Activated CD4-positive, alpha-beta T cell treated with anti-CD3 and anti-CD28 coated beads, Interleukin-2, amount 10 ng/mL, durations not matched to agents 24 days and 14 days (primary cell): Measurements from ENCODE around the gene ARHGAP29. TPM values are rescaled to one million over a fixed set of nuclear protein-coding genes. Genes with fewer than 3 reads are reported as not detected.
"Not testable (repeated sequence)": the region's sequence is repeated elsewhere in the genome, so short reads cannot be mapped to it uniquely, and the experiment has no call there.

Experiments
- DNase-seq: peaks from one replicate; pipeline ENCODE4 v3.0.0; 2022
- H3K27ac Mint-ChIP-seq: one replicate; pipeline ENCODE4 v1.8.0; 2022; ENCODE audit warnings: mild to moderate bottlenecking, mixed read lengths
- H3K27me3 Mint-ChIP-seq: one replicate; pipeline ENCODE4 v1.8.0; 2022; ENCODE audit warnings: mixed read lengths
- H3K36me3 Mint-ChIP-seq: one replicate; pipeline ENCODE4 v1.8.0; 2022; ENCODE audit warnings: low read depth, mild to moderate bottlenecking, mixed read lengths
- H3K4me1 Mint-ChIP-seq: one replicate; pipeline ENCODE4 v1.8.0; 2021; ENCODE audit warnings: mixed read lengths
- H3K4me3 Mint-ChIP-seq: one replicate; pipeline ENCODE4 v1.8.0; 2022; ENCODE audit warnings: mild to moderate bottlenecking, moderate library complexity, mixed read lengths
- H3K9me3 Mint-ChIP-seq: one replicate; pipeline ENCODE4 v1.8.0; 2021; ENCODE audit warnings: mixed read lengths
- intact Hi-C: fragments of 100-400 bp; cut with micrococcal nuclease; formaldehyde crosslinking; loops from one replicate; pipeline ENCODE4 v1.15.1; 2023
- total RNA-seq: library from RNA; stranded (reverse); gene quantifications from 2 replicates; pipeline ENCODE4 v1.2.3, GENCODE V29; 2022

The ARHGAP29 gene
- total RNA-seq, 1 donor from 2014 or later: not detected

GRCh38 chr1:94156096-94156625, 81.2 kb downstream of the ARHGAP29 start:
- no peaks in the 10 kb centered on the region for H3K9me3 Mint-ChIP-seq
- no peak for DNase-seq
- no peak overlapping the region for H3K4me3 Mint-ChIP-seq
- H3K27me3 Mint-ChIP-seq: peaks cover 9% of the 10 kb centered on the region
- no peaks in the 10 kb centered on the region for H3K4me1 Mint-ChIP-seq
- no peaks in the 10 kb centered on the region for H3K36me3 Mint-ChIP-seq
- no peak overlapping the region for H3K27ac Mint-ChIP-seq
- intact Hi-C loops: no loop called here

GRCh38 chr1:94154989-94155388, 82.4 kb downstream of the ARHGAP29 start:
- Mint-ChIP-seq H3K27ac (no peak overlapping the region), H3K4me3 (no peak overlapping the region), H3K4me1 (no peaks in the 10 kb centered on the region), H3K27me3 (peaks cover 6% of the 10 kb centered on the region), H3K9me3 (no peaks in the 10 kb centered on the region), H3K36me3 (no peaks in the 10 kb centered on the region)
- intact Hi-C loops: no loop called here
- DNase-seq: no peak

DNA sequence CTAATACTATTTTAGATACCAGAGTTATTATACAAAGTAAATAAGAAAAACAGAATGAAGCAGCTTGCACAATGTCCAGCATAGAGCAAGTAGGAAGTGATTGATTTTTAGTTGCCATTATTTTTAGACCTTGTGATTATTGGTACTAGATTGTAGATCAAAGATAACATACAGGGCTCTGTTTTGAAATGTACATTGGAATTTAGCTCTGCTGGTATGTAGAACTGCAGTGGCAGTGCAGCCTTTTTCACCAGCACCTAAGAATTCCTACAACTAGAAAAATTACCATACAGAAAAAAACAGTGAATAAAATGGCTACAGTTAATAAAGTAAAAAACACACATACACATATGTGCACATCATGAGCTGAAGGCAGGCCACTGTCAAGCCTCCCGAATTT, 84.3 kb downstream of the ARHGAP29 start:
- Mint-ChIP-seq H3K4me1 (no peaks in the 10 kb centered on the region), H3K27me3 (peaks cover 2% of the 10 kb centered on the region), H3K27ac (no peak overlapping the region), H3K9me3 (no peaks in the 10 kb centered on the region), H3K36me3 (no peaks in the 10 kb centered on the region), H3K4me3 (no peak overlapping the region)
- intact Hi-C loops: no loop called here
- no peak for DNase-seq

- DNase-seq, H3K27me3 Mint-ChIP-seq, H3K27ac Mint-ChIP-seq, H3K4me3 Mint-ChIP-seq, H3K36me3 Mint-ChIP-seq, H3K4me1 Mint-ChIP-seq, intact Hi-C loops, H3K9me3 Mint-ChIP-seq: not testable (repeated sequence)
These were observed 88.2 kb downstream of the ARHGAP29 start for GRCh38 chr1:94149166-94149565.

DNA sequence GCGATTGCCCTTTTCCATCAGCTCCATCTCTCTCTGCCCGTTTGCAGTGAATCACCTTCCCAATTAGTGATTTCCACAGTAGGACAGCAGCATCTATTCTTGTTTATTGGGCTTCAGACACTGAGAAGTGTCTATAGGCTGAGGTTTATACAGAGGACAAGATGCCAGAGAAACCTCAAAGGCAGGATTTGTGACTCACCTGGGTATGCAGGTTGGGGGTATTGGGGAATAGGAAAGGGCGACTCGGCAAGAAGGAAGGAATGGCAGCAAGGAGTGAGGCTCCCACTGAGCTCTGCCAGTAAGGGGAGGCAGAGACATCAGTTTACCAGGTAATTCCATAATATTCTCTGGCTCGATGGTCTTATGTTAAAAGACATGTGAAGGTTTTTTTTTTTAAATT, 91.1 kb downstream of the ARHGAP29 start:
- Mint-ChIP-seq H3K36me3 (no peaks in the 10 kb centered on the region), H3K27me3 (peaks cover 4% of the 10 kb centered on the region), H3K4me1 (no peaks in the 10 kb centered on the region), H3K27ac (no peak overlapping the region), H3K9me3 (no peaks in the 10 kb centered on the region), H3K4me3 (no peak overlapping the region)
- DNase-seq: no peak
- intact Hi-C loops: no loop called here

DNA sequence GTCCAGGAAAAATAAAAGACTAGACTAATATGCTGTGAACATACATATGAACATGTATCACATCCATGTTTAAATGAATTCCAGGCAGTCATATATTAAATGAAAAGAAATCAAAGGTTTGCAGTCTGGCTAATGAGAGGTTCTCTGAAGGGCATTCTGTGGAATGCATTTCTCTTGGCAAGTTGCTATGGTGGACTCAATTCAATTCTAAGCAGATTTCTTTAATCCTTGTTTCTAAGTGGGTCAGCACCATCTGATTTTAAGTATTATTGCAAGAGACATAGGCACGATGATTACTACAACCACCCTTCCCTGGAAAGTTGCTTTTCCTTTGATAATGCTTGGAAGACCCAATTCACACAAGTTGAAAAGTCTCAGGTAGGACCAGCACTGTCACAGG, 92.5 kb downstream of the ARHGAP29 start:
- intact Hi-C loops: no loop called here
- no peaks in the 10 kb centered on the region for H3K4me1 Mint-ChIP-seq
- H3K4me3 Mint-ChIP-seq: no peak overlapping the region
- no peaks in the 10 kb centered on the region for H3K36me3 Mint-ChIP-seq
- H3K9me3 Mint-ChIP-seq: no peaks in the 10 kb centered on the region
- H3K27ac Mint-ChIP-seq: no peak overlapping the region
- no peak for DNase-seq
- H3K27me3 Mint-ChIP-seq: peaks cover 4% of the 10 kb centered on the region

GRCh38 chr1:94143809-94144176, 93.6 kb downstream of the ARHGAP29 start:
- DNase-seq: no peak
- Mint-ChIP-seq H3K4me3 (no peak overlapping the region), H3K36me3 (no peaks in the 10 kb centered on the region), H3K4me1 (no peaks in the 10 kb centered on the region), H3K27me3 (peaks cover 2% of the 10 kb centered on the region), H3K9me3 (no peaks in the 10 kb centered on the region), H3K27ac (no peak overlapping the region)
- intact Hi-C loops: no loop called here

- Mint-ChIP-seq H3K27ac (no peak overlapping the region), H3K36me3 (no peaks in the 10 kb centered on the region), H3K4me1 (no peaks in the 10 kb centered on the region), H3K9me3 (no peaks in the 10 kb centered on the region), H3K27me3 (peaks cover 2% of the 10 kb centered on the region), H3K4me3 (no peak overlapping the region)
- intact Hi-C loops: no loop called here
- no peak for DNase-seq
These were observed 94.1 kb downstream of the ARHGAP29 start for GRCh38 chr1:94143173-94143808.

DNA sequence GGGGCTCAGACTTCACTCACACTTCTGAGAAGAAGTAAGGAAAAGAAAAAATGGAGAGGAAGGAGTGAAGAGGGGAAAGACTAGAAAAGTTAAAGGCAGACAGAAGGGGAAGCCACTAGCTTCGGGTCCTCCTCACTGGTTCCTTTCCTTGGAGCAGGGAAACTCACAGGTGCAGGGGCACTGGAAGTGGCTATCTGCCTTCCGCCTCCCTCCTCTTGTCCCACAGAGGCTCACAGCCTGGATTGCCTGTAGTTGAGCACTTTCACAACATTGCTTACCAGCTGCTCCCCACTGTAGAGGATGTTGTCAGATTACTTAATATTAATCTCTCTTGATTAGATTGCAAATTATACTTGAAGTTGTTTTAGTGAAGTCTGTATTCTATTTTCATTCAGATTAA, 94.8 kb downstream of the ARHGAP29 start:
- H3K9me3 Mint-ChIP-seq: no peaks in the 10 kb centered on the region
- H3K27ac Mint-ChIP-seq: no peak overlapping the region
- H3K4me3 Mint-ChIP-seq: no peak overlapping the region
- no peaks in the 10 kb centered on the region for H3K4me1 Mint-ChIP-seq
- H3K36me3 Mint-ChIP-seq: no peaks in the 10 kb centered on the region
- intact Hi-C loops: no loop called here
- peaks cover 2% of the 10 kb centered on the region for H3K27me3 Mint-ChIP-seq
- no peak for DNase-seq

- no peaks in the 10 kb centered on the region for H3K4me1 Mint-ChIP-seq
- no peak for DNase-seq
- no peak overlapping the region for H3K27ac Mint-ChIP-seq
- intact Hi-C loops: no loop called here
- H3K27me3 Mint-ChIP-seq: no peaks in the 10 kb centered on the region
- no peaks in the 10 kb centered on the region for H3K9me3 Mint-ChIP-seq
- H3K36me3 Mint-ChIP-seq: no peaks in the 10 kb centered on the region
- no peak overlapping the region for H3K4me3 Mint-ChIP-seq
These were observed 95.4 kb downstream of the ARHGAP29 start for GRCh38 chr1:94142022-94142421.

DNA sequence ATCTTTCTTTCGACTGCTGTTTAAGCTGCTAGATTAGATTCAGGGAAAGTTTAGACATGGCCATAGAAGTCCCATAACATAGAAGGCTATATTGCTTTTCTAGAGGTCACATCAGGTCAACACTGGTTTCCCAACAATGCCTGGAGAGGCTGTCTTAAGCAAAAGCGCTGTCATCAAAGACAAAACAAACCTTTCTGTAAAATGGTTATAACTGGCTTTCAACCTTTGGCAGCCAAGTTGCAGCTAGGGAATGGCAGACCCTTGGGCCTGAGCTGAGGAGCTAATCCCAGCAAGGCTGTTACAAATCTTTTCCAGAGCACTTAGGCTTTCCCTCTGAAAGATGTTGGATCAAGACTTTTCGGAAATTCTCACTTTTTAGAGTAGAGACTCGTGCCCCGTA, 105.3 kb downstream of the ARHGAP29 start:
- H3K9me3 Mint-ChIP-seq: peaks cover 4% of the 10 kb centered on the region
- no peaks in the 10 kb centered on the region for H3K4me1 Mint-ChIP-seq
- H3K27me3 Mint-ChIP-seq: no peaks in the 10 kb centered on the region
- DNase-seq: no peak
- intact Hi-C loops: no loop called here
- no peak overlapping the region for H3K4me3 Mint-ChIP-seq
- H3K36me3 Mint-ChIP-seq: no peaks in the 10 kb centered on the region
- H3K27ac Mint-ChIP-seq: no peak overlapping the region

- Mint-ChIP-seq H3K9me3 (peaks cover 4% of the 10 kb centered on the region), H3K27ac (no peak overlapping the region), H3K36me3 (no peaks in the 10 kb centered on the region), H3K27me3 (no peaks in the 10 kb centered on the region), H3K4me1 (no peaks in the 10 kb centered on the region), H3K4me3 (no peak overlapping the region)
- intact Hi-C loops: no loop called here
- DNase-seq: no peak
These were observed 106.4 kb downstream of the ARHGAP29 start for GRCh38 chr1:94130851-94131595.

DNA sequence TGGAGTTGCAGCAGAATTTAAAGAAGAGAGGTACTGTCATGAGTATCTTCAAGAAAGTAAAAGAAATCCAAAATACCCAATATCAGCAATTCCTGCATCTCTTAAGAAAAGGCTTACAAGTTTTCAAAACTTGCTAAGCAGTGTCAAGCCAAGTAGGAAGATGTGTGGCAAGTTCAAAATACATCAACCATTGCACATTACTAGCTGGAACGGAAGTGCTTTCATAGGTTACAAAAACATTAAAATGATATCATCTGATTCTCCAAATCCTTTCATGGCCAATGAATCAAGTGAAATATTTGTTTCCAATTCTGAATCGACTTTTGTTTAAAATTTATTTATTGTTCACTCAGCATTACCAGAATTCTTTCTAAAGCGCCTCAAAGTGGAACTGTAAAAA, 110.7 kb downstream of the ARHGAP29 start:
- H3K4me3 Mint-ChIP-seq: no peak overlapping the region
- H3K27me3 Mint-ChIP-seq: no peaks in the 10 kb centered on the region
- no peak for DNase-seq
- intact Hi-C loops: no loop called here
- no peaks in the 10 kb centered on the region for H3K36me3 Mint-ChIP-seq
- H3K4me1 Mint-ChIP-seq: no peaks in the 10 kb centered on the region
- H3K9me3 Mint-ChIP-seq: no peaks in the 10 kb centered on the region
- no peak overlapping the region for H3K27ac Mint-ChIP-seq

DNA sequence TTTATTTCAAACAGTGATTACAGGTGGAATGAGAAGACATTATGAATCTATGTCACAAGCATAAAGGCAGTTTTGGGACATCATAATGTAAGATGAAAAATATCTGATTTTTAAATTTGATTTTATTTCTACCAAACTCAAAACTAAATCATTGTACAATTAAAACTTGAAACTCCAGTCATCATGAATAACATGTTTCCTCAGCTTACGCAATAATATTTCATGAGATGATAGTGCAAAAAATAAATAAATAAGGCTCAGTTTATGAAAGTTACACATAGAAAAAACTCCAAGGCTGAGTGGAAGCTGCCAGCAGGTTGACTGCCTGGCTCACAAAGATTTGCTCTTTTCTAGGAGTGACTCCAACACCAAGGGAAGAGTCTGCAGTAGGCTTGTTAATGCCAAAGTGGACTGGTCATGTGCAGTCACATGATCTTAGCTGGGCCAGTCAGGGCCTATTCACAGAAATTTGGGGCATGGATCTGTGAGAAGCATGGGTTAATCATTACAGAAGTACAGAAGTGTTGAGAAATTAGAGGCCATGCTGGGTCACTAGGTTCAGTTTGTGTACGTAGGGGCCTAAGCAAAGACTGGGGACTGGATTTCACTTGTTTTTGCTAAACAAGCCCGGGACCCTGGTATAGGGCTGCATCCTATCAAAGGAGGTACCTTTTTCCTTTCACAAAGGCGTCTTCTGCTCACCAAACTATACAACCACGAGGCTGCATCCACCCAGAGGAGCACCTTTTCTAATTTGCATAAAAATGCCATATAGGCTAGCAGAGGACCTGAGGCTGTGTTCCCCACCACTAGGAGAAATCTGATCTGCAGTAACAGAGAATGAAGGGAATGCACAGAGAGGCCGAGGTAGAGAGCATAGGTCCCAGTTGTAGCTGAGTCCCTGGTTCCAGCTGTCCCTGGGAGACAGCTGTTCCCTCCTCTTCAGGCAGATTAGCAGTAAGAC, 111.6 kb downstream of the ARHGAP29 start:
- intact Hi-C loops: no loop called here
- Mint-ChIP-seq H3K9me3 (no peaks in the 10 kb centered on the region), H3K27me3 (no peaks in the 10 kb centered on the region), H3K27ac (no peak overlapping the region), H3K4me1 (no peaks in the 10 kb centered on the region), H3K36me3 (no peaks in the 10 kb centered on the region), H3K4me3 (no peak overlapping the region)
- DNase-seq: no peak
